NK-92 (cell line): ENCODE results near the gene NCAM1.

ENCODE experiments used
- DNase-seq: peaks from one replicate; lab custom pipeline; 2025; ENCODE audit not compliant: unreplicated experiment; lab: John Stamatoyannopoulos, UW

Gene NCAM1

DNA sequence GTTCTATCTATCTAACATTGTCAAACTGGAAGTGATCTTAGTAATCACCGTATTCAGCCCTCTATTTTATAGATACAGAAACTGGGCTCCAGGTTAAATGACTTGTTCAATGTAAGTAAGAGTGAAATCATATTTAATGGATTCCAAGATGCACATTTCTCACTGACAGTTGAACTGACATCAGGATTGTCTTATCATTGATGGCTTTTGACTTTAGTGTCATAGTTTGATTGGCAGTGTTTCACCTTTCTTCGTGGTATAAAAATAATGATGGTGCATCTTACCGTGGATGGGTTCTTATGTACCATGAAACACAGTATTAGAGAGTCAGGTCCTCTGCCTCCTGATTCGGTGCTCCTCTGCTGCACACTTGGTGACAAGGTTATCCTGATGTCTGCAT, 123.1 kb downstream of the NCAM1 start:
- no peak for DNase-seq

DNA sequence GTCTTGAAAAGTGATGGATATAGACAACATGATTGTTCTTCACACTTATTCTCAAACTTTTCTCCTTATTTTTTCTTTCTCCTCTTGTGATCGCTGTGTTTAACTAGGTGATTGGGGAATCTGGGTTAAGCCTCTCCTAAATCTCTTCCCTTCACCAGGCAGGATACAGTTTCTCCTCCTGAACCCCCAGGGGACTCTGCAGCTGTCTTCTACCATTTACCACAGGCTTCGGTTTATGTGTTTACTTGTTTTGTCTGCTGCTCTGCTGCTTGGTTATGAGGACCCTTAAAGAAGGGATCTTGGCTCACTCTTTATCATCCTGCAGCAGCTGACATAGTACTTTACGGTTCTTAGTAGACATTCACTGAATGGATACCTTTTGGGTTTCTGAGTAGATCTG, 124.2 kb downstream of the NCAM1 start:
- no peak for DNase-seq

DNA sequence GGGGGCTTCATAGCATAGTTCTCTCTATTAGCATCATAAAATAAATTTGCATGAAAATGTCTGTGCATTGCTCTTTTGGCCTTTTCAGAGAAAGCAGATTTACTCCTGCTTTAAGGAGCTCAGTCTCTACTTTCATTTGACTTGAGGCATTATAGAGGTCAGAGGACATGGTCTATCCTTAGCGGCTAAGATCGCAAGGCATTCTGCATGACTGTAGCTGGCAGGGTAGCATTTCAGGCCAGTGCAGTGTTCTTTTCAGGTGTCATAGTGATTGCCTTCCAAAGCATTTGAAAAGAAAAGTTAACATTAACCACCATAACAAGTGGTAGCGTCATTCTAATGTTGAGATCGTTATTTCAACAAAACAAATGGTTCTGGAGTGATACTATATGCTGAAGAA, 126.5 kb downstream of the NCAM1 start:
- no peak for DNase-seq

DNA sequence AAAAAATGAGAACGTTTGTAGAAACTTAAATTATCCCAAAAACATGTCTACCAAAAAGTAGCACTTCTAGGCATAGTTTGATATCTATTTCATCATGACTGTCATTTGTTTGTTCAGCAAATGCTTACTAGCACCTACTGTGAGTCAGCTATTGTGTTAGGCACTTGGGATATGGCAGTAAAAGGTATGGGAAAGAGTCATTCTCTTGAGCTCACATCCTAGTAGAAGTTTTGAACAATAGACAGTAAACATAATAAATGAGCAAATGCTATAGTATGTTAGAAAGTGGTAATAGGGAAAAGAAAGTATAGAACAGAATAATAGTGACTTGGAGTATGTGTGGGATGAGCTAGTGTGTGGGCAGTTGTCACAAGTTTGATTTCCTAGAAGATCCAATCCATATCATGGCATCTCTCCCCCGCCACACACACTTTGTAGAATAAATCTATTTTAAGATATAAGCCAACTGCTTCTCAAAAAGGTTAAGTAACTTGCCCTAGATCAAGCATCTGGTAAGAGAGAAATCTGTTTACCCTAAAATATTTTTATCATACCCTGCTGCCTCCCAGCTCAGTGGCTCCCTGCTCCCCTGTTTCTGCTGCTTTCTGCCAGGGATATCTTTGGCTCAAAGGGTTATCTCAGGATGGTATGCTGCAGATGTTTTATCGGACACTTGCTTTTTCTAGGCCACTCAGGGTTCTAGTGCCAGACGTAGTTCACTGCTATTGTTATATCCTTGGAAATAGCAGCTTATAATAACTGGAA, 129.7 kb downstream of the NCAM1 start:
- DNase-seq, result no peak

DNA sequence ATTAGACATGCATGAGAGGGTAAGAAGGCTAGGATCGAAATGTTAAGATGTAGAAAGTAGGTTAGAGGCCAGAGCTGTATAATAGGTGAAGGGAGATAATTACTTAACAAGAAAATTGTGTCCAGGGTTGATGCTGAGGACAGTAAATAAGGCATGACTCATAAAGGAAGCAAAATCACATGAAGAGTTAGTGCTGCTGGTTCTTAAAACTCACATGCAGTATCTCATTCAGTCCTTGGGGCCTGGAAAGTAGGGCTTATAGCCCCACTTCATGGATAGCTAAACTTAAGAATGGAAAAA, 130.2 kb downstream of the NCAM1 start:
- DNase-seq, result no peak

DNA sequence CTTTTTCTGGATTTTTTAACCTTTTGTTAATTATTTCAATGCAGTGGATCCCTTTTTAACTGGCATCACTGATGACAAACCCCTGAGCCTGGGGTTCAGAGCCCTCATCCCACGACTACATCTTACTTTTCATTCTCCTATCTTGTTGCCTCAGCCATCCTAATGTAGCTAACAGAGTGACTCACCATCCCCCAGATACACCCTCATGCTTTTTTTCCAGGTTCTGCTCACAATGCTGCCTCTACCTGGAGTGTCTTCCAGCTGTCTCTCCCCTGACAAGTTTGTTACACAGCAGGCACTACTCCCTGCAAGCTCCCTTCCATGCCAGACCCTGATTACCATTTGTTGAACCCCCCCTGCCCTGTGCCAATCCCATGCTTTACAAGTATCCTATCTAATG, 135.4 kb downstream of the NCAM1 start:
- DNase-seq, result no peak

DNA sequence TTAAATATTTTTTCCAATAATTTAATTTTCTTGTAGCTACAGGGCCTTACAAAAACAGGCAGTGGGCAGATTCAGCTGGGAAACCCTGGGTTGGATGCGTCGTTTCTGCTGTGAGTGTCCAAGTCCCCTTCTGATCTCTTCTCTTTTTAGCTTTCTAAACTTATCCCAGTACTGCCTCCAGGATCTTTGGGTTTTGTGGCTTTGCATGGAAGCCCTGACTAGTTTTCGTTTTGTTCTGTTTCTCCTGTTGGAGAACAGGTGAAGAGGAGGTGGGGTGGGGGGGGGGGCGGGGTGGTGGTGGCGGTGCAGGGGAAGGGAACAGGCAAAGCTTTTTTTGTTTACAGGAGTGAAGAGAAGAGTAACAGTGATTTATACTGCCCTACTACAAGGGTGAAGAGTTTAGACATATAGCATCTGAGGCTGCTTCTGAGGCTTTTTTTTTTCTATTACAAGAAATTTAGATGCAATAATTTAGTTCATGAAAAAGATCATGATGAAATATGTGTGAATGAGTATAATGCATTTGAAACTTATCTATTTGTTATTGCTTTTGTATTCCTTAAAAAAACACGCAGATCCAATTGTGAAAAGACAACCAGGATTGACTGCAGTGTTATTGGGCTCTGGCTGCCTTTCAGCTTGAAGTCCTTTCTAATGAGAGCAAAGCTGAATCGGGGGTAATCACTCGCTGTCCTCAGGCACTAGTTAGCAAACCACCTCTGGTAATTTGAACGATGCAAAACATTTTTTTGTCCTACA, 142.9 kb downstream of the NCAM1 start:
- no peak for DNase-seq

DNA sequence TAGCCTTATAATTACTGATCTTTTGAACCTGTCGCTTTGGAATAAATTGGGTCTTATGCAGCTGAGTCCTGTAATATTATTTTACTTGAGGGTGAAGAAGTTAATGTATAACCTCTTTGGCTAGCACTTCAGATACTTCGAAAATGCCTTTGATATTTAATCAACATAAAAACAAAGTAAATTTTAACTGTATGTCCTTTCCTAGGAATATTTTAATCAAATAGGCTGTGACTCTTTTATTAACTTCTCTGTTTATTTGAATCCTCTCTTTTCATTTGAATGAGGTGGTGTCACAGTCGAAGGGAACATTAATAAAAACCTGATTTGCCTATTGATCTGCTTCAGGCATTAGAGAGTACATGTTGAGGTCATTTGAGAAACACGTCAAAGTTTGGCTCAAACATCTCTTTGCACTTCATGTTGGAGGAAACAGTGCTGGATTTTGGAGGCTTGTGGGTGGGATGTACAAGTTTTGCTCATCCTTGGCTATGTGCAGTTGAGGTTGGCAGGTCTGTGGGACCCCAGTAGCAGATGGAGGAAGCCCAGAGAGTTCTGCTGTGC, 143.6 kb downstream of the NCAM1 start:
- DNase-seq, result no peak

DNA sequence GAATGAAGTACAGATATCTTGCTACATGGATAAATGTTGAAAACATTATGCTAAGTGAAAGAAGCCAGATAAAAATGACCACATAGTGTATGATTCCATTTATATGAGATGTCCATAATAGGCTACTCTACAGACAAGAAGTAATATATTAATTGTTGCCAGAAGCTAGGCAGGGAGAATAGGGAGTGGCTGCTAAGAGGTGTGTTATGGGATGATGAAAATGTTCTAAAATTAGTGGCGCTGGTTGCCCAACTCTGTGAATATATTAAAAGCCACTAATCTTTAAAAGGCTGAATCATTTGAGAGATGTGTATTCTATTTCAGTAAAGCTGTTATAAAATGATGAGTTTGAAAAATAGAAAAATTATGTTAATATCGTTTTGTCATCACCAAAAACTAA, 144.4 kb downstream of the NCAM1 start:
- DNase-seq, result no peak

DNA sequence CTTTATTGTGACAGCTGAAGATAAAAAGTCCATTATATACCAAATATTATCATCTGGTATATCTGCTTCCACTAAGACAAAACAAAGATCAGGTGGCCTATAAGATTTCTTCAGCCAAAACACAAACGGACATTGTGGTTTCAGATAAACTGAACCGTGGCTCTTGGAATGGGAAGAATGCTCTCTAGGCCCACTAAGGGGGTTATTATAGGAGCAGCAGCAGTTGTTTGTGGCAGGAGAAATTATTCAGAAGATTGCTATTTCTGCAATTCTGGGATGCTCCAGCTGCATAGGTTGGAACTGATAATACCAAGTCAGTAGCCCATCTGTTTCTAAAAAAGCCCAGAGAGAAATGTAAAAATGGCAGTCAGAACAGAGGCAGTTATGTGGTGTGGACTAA, 145.3 kb downstream of the NCAM1 start:
- no peak for DNase-seq

DNA sequence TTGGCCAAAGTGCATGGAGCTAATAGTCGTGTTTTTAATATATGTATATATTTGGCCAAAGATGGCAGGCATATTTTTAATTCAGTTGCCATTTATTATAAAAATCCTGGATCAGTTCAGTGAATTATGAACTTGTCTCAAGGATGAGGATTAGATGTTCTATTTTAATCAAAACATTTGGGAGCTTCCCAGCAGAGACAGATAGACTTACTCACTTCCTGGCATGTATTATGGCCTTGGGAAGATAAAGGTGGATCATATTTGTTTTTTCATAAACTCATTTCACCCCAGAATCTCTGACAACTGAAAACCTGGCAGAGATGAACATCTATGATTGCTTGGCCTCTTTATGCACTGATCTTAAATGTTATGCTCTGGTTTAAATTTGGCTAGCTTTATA, 148.8 kb downstream of the NCAM1 start:
- no peak for DNase-seq

DNA sequence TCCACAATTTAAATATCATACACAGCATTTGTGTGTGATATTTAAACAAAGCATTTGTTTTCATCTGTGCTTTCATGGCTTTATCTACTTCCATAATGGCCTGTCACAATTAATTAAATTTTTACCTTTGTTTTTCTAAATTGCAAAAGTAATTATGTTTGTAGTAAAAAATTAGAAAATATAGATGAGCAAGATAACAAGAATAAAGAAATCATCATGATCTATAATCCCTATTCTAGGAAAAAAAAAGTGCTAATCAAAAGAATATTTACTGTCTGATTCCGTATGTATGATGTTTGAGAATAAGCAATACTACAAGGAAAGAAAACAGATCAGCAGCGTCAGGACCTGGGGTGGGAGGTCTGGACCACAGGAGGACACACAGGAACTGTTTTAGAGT, 149.9 kb downstream of the NCAM1 start:
- no peak for DNase-seq

DNA sequence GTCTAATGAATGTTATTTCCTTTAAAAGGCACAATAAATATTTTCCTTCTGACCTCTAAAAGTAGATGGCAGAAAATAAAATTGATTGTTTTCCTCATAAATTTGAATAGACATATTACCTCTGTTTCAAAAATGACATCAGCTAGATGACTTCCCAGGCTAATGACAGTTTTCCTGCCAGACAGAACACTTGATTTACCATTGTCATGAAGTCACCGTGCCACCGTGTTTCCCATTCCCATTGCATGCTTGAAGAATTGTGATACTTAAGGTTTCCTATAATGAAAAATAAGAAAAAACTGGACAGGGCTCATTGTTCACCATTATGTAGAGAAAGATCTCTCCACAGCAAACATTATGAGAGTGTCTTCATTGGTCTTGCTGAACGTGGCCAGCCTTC, 151.1 kb downstream of the NCAM1 start:
- no peak for DNase-seq

DNA sequence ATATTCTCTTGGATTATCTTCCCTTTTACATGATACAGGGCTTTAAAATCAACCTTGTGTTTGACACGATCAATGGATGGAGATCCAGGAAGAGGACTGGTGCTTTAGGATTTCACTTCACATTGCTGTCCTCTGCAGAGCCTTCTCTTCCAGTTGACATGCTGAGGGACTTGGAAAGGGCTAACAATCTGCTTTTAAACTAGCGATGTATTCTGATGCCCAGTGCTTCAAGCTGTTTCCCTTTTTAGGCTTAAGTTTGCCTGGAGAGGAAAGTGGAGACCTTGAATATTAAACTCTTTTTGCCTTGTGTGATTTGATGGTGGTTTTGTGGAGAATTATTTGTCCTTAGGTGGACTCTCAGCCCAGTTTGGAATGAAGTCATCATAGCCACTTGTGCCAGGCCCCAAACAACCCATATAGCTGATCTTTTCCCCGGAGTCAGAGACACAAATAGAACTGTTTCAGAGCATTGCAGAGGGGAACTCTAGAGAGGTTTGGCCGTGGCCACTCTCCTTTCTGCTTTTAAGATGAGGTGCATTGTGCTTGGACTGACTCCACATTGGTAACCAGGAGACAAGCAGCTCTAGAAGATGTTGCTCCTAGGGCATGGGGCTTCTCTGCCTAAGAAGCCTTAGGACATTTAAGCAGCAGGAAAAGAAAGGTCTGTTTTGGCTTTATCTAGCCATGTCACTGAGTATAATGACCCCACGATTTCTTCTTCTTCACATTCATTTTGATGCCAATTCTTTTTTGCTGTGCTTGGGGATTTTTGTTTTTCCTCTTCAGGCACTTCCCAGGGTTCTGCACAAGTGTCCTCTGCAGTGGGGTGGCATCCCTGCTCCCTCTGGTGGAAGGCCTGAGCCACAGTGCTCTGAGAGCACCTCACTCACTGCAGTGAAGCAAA, 152.8 kb downstream of the NCAM1 start:
- DNase-seq, result no peak

DNA sequence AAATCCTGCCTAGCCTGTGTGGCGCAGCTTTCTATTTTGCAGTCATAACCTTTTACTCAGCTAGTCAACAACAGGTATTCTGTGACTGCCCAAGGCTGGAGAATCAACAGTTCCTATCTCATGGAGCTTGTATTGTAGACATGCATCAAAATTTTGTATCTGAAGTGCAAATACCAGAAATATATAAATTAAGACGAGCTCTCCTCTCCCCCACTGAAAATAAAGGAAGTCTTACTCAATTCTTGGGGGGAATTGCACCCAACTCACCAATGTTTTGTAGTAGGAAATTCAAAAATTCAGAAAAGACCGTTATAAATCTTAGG, 153.4 kb downstream of the NCAM1 start:
- DNase-seq, result no peak

DNA sequence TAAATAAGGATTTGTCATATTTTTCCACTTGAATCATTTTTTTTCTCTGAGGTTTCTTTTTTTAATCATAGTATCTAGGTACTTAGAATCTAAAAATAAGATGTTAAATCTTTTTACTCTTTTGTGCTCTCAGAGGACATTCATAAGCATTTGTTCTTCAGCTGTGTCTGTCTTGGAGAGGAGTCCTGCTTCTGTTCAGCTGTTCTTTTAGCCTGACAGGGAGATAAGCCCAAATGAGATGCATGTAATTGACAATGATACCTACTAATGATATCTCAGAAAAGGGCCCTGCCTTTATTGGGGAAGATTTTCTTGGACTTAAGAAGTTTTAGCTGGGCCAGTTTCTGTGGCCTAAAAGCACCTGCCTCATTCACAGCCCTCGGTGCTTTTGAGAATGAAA, 156.9 kb downstream of the NCAM1 start:
- no peak for DNase-seq

DNA sequence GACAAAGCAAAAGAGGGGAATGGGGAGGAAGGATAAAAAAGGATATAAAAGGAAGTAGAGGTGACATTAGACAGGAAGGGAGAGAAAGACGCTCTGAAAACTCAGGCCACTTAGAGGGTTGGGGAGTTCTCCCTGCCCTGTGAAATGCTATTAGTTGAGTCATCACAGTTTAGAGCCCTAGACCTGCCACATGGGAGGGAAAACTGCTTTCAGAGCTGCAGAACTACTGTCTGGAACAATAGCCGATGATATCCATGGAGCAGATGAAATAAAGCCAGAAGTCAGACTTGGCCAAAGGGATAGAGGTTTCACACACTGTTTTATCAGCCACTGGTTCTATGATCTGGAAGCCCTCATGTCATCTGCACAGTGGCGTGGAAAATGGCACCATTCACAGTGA, 157.9 kb downstream of the NCAM1 start:
- DNase-seq, result no peak

DNA sequence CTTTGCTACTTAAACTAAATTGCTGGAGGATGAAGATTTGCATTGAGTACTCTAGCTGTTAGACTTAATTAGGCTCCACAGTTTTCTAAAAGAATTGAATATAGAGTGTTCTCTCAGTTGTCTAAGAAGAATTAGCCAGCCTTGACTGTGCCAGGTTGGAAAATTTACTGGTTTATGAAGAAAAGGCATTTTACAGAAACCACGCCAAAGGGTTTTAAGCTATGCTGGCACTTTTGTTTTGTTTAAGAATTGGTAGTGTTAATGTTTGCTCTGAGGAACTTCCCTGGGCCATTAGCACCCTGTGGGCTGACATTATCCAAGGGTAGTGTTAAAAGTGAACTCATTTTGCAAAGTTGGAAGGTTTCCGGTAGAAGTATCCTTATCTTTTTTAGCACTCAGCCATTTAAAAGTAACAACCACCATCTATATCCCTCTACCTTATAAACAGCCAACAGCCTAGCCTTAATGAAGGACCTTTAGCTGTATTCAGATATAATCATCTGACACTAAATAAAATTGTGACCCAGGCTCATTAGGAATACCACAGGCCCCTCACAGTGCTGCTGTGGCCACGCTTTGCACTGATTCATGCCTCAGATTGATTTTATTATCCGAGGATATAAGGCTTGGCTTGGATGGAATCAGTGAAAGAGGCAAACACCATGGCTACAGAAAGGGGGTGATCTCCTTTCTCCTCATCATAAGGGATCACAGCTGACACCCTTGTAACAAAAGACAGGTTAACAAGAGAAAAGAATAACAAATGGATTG, 158.9 kb downstream of the NCAM1 start:
- no peak for DNase-seq

DNA sequence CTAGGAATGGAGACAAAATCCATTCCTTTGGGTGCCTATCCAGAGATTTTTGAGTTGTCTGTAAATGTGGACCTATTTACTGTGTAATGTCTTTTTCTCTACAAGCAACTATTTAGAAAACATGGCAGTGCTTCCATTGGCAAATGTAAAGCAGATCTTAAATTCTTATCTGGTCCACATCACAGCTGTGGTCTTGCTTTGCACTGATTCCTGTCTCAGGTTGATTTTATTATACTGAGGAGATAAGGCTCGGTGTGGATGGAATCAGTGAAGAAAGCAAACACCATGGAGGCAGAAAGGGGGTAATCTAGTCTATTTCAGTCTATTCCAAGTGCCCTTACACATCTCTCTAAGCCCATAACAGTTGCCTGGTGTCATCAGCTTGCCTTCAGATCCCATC, 160.5 kb downstream of the NCAM1 start:
- DNase-seq, result no peak

DNA sequence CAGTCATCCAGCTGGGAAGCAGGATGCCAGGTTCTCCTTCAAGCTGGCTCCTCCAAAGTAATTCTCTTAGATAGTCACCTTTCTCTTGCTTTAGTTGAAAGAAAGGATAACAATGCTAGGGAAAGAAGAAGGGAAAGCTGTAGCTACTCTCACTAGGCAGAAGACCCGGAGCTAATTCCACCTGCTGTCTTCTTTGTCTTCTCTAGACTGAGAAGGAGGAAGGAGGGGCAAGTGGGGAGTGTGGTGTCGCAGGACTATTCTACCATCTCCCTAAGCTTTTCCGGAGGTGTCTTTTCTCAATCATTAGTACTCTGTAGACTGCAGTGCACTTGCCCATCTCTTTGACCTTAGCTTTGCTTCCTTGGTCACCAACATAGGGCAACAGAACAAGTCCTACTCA, 162.8 kb downstream of the NCAM1 start:
- DNase-seq, result no peak

DNA sequence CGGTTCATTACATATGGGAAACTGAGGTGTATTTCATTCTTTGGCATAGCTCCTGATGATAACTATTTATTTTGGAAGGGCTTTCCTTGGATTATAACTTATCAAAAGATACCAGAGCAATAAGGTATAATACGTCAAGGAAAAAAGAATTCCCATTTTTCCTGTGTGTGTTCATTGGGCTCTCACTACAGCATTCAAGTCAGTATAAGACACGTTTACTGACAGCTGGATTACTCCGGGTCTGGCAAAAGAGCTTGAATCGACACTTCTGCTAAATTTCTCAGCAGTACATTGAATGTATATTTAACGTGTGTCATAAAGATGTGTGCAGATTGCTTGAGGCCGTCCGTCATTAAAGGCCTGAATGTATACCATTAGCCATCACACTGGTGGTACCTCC, 163.4 kb downstream of the NCAM1 start:
- DNase-seq, result no peak
